Stimulated activated CD8-positive, alpha-beta memory T cell treated with anti-CD3 and anti-CD28 coated beads, Interleukin-7, amount 100 ng/mL, for 24 hours (primary cell): ENCODE measurements around the gene AFG1L.
"Not testable (repeated sequence)": the region's sequence is repeated elsewhere in the genome, so short reads cannot be mapped to it uniquely, and the experiment has no call there.

Experiments used
- DNase-seq: peaks from one replicate; pipeline ENCODE4 v3.0.0-alpha.2; 2020; ENCODE audit warnings: low read depth

AFG1L gene

DNA sequence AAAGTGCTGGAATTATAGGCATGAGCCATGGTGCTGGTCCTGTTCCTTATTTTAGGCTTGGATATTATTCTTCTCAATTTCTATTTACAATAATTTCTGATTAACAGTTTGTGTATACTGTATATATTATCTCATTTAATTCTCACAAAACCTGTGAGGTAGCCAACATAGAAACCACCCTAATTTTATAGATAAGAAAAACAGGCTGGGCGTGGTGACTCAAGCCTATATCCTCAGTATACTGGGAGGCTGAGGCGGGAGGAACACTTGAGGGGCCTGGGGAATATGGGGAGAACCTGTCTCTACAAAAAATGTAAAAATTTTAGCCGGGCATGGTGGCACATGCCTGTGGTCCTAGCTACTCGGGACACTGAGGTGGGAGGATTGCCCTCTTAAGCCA is 3.8 kb upstream of the AFG1L start:
- no peak for DNase-seq

DNA sequence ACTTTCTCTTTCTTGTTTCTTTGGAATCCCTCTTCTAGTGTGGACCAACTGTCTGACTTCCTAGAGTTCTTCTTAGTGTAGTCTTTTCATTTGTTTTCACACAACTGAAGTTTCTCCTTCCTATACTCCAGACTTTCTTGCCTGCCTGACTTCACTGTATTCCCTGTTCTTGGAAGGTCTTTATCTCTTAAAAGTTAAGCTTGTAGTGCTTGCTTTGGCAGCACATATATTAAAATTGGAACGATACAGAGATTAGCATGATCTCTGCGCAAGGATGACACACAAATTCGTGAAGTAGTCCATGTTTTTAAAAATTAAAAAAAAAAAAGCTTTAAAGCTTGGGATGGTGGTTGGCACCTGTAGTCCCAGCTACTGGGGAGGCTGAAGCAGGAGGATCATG is 2.3 kb upstream of the AFG1L start:
- DNase-seq: not testable (repeated sequence)

DNA sequence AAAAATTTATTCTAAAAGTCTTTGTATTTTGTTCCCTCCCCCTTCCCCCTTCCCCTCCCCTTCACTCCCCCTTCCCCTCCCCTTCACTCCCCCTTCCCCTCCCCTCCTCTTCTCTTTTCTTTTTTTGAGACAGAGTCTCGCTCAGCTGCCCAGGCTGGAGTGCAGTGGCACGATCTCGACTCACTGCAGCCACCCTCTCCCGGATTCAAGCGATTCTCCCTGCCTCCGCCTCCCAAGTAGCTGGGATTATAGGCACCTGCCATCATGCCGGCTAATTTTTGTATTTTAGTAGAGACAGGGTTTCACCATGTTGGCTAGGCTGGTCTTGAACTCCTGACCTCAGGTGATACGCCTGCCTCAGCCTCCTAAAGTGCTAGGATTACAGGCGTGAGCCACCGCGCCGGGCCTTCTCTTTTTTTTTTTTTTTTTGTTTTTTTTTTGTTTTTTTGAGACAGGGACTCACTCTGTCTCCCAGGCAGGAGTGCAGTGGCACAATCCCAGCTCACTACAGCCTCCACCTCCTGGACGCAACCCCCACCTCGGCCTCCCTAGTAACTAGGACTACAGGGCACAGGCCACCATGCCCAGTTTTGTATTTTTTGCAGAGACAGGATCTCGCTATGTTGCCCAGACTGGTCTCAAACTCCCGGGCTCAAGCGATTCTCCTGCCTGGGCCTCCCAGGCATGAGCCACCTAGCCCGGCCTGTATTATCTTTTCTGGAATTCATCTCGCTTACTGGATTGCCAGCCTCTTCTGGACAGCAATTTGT is 1.1 kb upstream of the AFG1L start:
- DNase-seq: no peak

DNA sequence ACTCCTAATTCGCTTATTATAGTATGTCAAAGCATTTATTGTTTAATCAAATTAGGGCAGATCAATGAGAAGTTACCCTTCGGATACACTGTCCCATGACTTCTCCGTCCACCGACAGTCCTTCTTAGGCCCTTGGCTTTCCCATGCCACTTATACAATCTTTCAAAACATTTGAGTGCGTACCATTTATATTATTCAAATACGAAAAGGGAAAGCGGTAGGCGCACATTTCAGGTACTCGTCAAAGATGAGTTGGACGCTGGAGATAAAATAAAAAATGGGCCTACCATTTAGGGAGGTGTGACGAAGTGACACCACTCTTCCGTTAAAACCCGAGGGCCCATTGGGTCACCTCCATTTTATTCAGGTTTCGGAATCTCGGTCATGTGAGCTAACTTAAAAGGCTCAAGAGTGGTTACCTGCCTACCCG is 542 bp upstream of the AFG1L start:
- no peak for DNase-seq

DNA sequence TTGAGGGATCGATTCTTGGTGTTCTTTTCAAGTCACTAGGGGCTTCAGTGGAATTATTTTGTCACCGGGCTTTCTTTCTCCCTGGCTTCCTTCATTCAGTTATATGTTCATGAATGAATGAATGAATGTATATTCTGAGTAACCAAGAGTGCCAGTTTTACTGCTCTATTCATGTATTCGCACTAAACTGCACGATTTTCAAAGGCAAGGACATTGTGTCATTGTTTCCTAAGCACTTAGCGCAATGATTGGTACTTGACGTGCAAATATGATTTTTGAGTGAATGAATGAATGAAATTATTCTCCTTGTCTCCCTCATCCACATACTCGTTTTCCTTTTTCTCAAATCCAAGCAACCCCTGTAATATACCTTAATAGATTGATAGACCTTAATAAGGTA is 822 bp downstream of the AFG1L start:
- DNase-seq: no peak

DNA sequence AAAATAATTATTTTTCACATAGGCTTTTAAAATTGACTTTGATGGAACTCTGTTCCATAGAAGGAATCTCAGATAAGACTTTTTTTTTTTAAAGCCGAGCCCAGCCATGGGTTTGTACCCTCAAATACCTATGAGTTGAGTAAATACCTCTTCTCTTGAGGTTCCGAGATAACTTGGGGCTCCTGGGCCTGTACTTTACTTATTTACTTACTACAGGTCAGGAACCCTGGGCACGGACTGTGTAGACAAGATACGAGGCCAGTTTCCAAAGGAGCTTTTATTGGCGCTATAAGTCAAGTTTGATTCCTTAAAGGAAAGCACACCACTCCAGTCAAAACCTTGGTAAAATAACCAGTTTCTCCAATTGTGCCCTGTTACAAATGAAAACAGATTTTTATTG is 7.5 kb downstream of the AFG1L start:
- no peak for DNase-seq

DNA sequence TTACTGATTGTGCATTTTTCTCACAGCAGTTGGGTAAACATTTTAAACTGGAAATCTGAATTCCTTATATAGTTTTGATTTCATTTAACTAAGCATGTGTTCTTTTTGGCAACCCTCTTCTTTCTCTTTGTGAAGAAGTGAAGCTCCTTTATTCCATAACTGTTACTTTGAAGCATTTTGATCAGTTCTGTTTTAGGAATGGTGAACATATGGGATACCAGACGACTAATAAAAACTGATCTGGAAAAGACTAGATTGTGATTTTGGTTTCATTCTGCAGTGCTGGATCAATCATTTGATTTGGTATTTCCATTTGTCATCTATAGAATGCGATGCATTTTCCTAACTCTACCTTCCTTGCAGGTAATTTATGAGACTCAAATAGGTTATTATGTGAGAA is 9.8 kb downstream of the AFG1L start:
- no peak for DNase-seq

DNA sequence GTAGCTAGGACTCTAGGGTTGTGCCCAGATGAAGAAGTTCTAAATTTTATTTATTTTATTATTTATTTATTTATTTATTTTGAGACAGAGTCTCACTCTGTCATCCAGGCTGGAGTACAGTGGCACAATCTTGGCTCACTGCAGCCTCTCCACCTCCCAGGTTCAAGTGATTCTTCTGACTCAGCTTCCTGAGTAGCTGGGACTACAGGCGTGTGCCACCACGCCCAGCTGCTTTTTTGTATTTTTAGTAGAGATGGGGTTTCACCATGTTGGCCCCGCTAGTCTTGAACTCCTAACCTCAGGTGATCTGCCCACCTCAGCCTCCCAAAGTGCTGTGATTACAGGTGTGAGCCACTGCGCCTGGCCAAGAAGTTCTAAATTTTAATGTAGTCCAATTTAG is 13.8 kb downstream of the AFG1L start:
- DNase-seq: not testable (repeated sequence)

DNA sequence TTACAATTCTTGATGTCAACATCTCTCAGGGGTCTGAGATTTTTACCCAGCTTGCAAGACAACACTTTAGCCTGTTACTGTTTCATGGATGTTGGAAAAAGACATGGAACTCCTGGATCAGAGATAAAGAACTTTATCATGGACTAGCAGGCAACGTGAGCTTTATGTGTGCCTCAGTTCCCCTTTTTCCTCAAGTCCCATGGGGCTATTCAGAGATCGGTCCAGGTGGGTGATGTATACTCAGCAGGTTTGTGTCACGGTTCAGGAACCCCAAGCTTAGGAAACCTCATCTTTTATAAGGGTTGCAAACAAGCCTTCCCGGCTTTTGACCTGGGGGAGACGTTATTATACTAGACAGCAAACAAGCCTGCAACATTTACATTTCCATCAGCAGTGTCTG is 15.0 kb downstream of the AFG1L start:
- DNase-seq: no peak

DNA sequence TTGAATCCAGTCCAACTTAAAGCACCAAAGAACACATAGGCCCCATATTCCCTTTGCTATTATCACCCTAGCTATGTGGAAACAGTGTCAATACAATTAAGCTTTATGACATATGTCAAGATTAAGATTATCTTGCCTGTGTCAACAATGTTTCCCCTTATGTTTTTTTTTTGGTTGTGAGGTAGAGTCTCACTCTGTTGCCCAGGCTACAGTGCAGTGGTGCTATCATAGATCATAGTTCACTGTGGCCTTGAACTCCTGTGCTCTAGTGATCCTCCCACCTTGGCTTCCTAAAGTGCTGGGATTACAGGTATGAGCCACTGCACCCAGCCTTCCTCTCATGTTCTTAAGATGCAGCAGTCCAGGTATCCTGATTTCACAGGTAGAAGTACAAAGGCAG is 17.8 kb downstream of the AFG1L start:
- DNase-seq: no peak

DNA sequence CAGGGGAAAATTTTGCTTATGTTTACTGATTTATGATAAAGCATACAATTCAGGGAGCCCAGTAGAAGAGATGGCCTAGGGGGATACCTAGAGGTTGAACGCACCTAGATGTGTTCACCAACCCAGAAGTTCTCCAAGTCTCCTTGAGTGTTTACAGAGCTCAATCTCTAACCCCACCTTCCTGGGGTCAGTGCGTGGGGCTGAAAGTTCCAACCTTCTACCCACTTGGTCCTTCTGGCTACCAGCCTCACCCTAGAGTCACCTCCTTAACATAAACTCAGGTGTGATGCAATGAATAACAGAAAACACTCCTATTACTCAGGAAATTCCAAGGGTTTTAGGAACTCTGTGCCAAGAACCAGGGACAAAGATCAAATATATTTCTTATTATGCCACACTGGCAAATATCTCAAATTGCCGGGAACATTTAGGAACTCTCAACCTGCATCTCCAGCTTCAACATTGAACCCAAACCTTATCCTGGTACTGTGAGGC is 26.4 kb downstream of the AFG1L start:
- no peak for DNase-seq

DNA sequence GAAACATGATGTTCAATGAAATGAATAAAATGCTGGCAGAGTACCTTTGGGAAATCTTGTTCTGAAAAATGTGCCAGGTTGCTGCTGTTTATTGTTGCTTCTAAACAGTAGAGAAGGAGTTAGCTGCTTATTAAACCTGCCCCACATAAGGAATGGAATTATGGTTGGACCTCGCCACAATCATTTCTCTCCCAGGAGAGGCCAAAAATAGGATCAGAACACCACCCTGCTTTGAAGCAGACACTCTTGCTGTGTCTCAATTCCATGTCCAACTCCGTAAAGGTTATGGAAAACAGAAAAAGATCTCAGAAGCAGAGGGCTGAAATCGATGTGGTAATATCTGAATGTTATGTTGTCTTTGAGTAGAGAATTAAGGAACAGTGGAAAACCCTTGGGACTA is 27.9 kb downstream of the AFG1L start:
- no peak for DNase-seq

DNA sequence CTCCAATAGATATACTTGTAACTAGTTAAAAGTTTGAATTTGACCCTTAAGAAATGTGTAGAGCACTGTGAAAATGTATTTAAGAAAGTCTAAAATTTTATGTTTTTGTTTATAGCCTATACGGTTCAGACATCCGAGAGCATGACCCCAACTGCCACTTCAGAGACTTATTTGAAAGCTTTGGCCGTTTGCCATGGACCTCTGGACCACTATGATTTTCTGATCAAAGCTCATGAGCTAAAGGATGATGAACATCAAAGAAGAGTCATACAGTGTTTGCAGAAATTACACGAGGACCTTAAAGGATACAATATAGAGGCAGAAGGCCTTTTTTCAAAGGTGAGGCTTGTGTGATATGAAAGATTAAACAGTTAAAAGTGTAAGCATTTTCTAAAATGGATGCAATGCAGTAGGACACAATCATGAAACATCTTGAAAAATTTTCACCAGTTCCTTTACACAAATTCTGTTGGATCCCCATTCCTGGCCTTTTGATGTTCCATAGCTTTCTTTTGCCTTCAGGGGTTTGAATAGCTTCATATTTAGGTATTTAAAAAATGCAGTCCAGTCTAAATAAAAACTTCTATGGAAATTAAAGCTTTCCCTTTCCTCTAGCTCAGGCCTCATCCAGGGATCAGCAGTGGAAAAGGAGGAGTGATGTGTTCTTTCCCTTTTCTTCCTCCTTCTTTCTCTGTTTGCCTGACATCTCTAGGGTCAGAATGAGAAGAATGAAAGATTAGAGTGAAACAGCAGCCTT is 29.0 kb downstream of the AFG1L start:
- no peak for DNase-seq

DNA sequence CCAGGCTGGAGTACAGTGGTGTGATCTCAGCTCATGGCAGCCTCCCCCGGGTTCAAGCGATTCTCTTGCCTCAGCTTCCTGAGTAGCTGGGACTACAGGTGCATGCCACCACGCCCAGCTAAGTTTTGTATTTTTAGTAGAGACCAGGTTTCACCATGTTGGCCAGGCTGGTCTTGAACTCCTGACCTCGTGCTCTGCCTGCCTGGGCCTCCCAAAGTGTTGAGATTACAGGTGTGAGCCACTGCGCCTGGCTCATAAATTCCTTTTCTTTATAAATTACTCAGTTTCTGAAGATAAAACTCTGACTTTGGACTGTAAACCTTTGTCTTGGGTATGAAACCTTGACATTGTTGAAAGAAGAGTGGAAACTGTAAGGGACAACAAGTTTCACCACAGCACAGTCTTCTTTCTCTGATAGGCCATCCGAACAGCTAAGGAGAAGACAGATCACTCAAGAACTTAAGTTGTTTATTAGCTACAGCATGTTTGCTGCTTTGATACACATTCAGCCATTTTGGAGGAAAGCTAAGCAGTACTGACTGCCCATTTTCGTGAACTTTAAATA is 35.4 kb downstream of the AFG1L start:
- DNase-seq: not testable (repeated sequence)

DNA sequence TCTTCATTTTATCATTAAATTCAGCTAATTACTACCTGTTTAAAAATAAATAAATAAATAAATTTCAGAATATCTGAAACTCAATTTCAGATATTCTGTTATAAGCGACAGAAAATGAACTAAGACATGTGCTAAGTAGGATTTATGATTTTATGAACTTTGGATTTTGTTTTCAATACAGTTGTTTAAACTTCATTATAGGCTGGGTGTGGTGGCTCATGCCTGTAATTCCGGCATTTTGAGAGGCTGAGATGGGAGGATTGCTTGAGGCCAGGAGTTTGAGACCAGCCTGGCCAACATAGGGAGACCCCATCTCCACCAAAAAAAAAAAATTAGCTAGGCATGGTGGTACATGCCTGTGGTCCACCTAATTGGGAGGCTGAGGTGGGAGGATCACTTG is 36.0 kb downstream of the AFG1L start:
- DNase-seq: no peak

DNA sequence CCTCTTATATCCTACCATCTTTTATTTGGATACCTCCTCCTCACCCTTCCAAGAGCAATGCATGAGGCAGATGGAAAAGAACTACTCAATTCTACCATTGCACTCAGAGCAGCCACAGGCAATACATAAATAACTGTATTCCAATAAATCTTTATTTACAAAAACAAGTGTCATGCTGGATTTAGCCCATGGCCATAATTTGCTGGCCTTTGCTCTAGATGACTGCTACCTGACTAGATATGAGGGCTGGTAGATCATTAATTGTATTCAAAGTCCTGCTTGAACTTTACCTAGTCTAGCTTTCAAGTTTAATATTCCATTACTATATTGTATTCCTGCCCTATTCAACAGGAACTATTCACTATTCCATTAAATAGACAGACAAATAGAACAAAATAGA is 37.1 kb downstream of the AFG1L start:
- no peak for DNase-seq

DNA sequence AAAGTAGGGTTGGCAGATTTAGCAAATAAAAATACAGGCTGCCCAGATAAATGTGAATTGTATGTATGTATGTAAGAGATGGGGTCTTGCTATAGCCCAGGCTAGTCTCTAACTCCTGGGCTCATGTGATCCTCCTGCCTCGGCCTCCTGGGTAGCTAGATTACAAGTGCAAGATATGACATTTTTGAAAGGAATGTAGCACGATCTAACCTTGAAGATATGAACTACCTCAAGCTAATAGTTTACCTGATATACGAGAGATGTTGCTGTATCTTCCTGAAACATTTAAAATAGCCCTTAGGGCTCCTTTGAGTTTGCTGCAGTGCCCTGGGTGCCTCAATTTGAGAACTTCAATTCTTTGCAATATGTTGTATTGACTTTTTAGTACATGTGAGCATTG is 42.1 kb downstream of the AFG1L start:
- DNase-seq: no peak

DNA sequence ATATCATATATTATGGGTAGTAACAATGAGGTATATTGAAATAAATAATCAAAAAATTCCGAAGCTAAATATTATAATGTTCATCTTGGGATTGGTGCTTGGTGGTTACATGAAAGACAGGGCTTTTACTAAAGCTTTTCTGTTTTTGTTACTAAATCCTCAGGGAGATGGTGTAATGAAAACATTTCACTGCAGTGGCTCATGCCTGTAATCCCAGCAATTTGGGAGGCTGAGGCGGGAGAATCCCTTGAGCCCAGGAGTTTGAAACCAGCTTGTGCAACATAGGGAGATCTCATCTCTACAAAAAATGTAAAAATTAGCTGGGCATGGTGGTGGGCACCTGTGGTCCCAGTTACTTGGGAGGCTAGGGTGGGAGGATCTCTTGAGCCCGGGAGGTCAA is 42.9 kb downstream of the AFG1L start:
- no peak for DNase-seq

DNA sequence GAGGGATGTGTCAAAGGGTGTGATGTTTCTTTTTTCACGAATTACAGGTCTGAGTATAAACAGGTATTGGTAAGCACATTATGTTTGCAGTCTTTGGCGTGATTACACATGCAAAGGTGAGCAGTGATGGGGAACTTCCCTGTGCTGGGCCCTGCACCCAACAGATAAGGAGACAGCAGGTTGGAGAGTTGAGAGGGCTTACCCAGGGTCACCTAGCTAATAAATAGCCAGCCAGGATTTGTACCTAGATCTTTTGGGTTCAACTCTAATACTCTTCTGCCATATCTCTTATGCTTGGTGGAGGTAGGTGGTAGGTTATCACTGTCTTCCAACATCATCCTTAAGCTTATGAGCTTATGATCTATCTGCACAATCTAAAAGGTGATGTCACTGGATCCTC is 46.5 kb downstream of the AFG1L start:
- DNase-seq: no peak

DNA sequence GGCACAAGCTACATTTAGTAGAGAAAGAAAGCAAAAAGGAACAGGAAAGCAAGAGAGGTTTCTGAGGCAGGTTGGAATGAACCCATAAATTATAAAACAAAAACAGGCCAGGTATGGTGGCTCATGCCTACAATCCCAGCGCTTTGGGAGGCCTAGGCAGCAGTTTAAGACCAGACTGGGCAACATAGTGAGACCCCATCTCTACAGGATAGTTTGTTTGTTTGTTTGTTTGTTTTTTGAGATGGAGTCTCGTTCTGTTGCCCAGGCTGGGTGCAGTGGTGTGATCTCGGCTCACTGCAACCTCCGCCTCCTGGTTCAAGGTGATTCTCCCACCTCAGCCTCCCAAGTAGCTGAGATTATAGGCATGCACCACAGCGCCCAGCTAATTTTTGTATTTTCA is 49.0 kb downstream of the AFG1L start:
- no peak for DNase-seq

DNA sequence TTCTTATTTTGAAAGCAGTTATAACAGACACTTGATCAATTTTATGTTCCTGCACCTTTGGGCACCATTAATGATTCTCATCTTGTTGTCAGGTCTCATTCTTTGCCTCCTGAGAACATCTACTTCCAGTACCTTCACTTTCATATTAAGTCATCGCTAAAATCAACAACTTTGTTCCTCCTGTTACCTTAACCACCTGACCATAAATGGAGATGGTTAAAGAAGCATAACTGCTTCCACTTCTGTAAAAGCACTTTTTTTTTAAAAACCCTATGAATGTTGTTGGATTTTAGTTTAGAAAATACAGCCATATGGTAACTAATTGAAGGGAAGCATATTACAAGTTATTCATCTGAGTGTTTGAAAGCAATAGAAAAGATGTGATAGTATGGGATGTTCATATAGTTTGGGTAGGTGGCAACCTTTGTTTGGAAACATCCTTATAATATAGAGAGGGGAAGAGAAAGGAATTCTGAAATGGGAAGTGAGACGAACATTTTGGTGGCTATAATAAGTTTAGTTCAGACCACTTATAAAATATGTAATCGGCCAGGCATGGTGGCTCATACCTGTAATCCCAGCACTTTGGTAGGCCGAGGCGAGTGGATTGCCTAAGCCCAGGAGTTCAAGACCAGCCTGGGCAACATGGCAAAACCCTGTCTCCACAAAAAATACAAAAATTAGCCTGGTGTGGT is 53.9 kb downstream of the AFG1L start:
- no peak for DNase-seq

DNA sequence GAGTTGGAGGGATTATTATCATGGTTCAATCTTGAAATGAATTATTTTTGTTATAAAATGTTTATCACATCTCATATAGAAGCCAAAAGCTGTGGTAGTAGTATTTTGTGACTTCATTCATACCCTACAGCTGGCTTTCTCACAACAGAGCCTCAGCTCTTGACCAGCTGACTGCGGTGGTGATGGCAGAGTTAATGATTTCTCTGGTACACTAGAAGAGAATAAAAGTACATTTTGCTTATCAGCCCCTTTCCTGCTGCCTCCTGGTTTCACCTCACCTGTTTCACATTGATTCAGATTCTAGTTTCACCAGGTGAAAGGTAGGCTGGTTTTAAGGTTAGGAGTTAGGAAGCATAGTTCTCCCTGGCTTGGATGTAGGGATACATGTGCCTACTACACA is 55.7 kb downstream of the AFG1L start:
- no peak for DNase-seq

DNA sequence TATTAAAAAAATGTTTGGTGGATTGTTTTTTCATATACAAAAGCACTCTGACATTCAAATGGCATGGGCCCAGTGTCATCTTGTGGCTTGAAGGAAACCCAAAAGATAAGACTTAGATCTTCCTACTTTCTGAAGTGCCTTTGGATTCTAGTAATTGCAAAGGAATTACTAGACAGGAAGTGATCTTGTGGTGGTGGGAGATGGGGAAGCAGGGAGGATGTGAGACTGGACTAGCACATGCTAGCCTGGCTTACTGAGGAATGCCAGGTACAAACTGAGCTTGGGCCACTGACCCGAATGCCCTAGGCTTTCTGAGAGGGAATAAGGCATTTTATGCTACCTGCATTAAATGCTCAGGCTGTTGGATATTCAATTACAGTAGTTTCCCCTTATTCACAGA is 59.0 kb downstream of the AFG1L start:
- DNase-seq: no peak
